Thyroid gland (tissue), 4 donors: ENCODE data around the gene ZNF648.

Experiments
- CTCF ChIP-seq, 6 experiments: fragments of 200-600 bp in 3 of 6; fragments of 450-650 bp in 3 of 6; sonication (generic) in 3 of 6; IDR thresholded peaks; one replicate each; pipeline ENCODE4 v1.5.1; 2016 to 2019; ENCODE audit warnings: antibody characterized with exemption in 6 of 6, mild to moderate bottlenecking in 2 of 6, inconsistent platforms in 1 of 6, moderate library complexity in 1 of 6
- POLR2A ChIP-seq, 2 donors: fragments of 450-650 bp; IDR thresholded peaks; one replicate each; pipeline ENCODE4 v1.6.1; 2017; ENCODE audit warnings: antibody characterized with exemption in 2 of 2, mild to moderate bottlenecking in 2 of 2, moderate library complexity in 1 of 2

- TF ChIP-seq CTCF (IDR thresholded peaks at IDR 0.05) (no peak), POLR2A (IDR thresholded peaks at IDR 0.05) (no peak)
Measured at GRCh38 chr1:182083851-182084486, 22.5 kb upstream of the ZNF648 start.
